Naive thymus-derived CD4-positive, alpha-beta T cell (primary cell): ENCODE data around the gene RNF111. TPM values are rescaled to one million over a fixed set of nuclear protein-coding genes. Genes with fewer than 3 reads are reported as not detected.

Experiments
- ATAC-seq: fragments of 150-1000 bp; cut with Tn5 transposase; 2 replicates; pipeline ENCODE4 v1.10.0; 2021; ENCODE audit warnings: mild to moderate bottlenecking, moderate library complexity
- CTCF ChIA-PET: fragments of 350-600 bp; sonication (Branson Sonifier 250); formaldehyde crosslinking; loops from one replicate; lab custom pipeline; 2021; ENCODE audit warnings: antibody characterized with exemption; lab: Charles Lee
- POLR2A ChIA-PET: fragments of 350-600 bp; sonication (Branson Sonifier 250); formaldehyde crosslinking; loops from one replicate; lab custom pipeline; 2021; ENCODE audit warnings: antibody characterized with exemption, inconsistent platforms; lab: Charles Lee
- DNase-seq, 9 donors: peaks; one replicate each; pipeline versions ENCODE4 v3.0.0 to v3.0.0-alpha.2; 2020 to 2022; ENCODE audit warnings: mixed read lengths in 1 of 9
- H3K27ac ChIP-seq: one replicate; pipeline ENCODE4 v1.7.0; 2013; ENCODE audit warnings: mild to moderate bottlenecking, low read depth, low read length, moderate library complexity
- H3K27me3 ChIP-seq, 2 donors: one replicate each; pipeline ENCODE4 v1.7.0; 2013; ENCODE audit warnings: low read length in 2 of 2, mild to moderate bottlenecking in 2 of 2, moderate library complexity in 2 of 2; ENCODE audit not compliant: control insufficient read depth in 2 of 2, insufficient read depth in 2 of 2
- H3K36me3 ChIP-seq, 3 experiments: 1 replicate in 2 of 3; 2 replicates in 1 of 3; pipeline ENCODE4 v1.7.0; 2013; ENCODE audit warnings: low read length in 3 of 3, mild to moderate bottlenecking in 3 of 3, moderate library complexity in 1 of 3; ENCODE audit not compliant: insufficient read depth in 3 of 3, control insufficient read depth in 2 of 3
- H3K4me1 ChIP-seq, 2 donors: one replicate each; pipeline ENCODE4 v1.7.0; 2013; ENCODE audit warnings: low read length in 2 of 2, mild to moderate bottlenecking in 2 of 2, moderate library complexity in 1 of 2; ENCODE audit not compliant: control insufficient read depth in 2 of 2, insufficient read depth in 2 of 2
- H3K4me3 ChIP-seq: 2 replicates; pipeline ENCODE4 v1.7.0; 2013; ENCODE audit warnings: mild to moderate bottlenecking, low read length
- H3K9me3 ChIP-seq, 3 experiments: 1 replicate in 2 of 3; 2 replicates in 1 of 3; pipeline ENCODE4 v1.7.0; 2013; ENCODE audit warnings: low read length in 3 of 3; ENCODE audit not compliant: control insufficient read depth in 2 of 3
- H3K27ac Mint-ChIP-seq, 9 donors: one replicate each; pipeline ENCODE4 v1.8.0; 2020 to 2022; ENCODE audit warnings: mixed read lengths in 9 of 9, mild to moderate bottlenecking in 8 of 9, moderate library complexity in 5 of 9, inconsistent platforms in 2 of 9
- H3K27me3 Mint-ChIP-seq, 5 donors: one replicate each; pipeline ENCODE4 v1.8.0; 2021 to 2022; ENCODE audit warnings: mixed read lengths in 5 of 5, mild to moderate bottlenecking in 1 of 5
- H3K36me3 Mint-ChIP-seq, 5 donors: one replicate each; pipeline ENCODE4 v1.8.0; 2020 to 2022; ENCODE audit warnings: mixed read lengths in 5 of 5, mild to moderate bottlenecking in 3 of 5, inconsistent platforms in 1 of 5
- H3K4me1 Mint-ChIP-seq, 7 donors: one replicate each; pipeline ENCODE4 v1.8.0; 2020 to 2022; ENCODE audit warnings: mixed read lengths in 7 of 7, mild to moderate bottlenecking in 3 of 7, inconsistent platforms in 1 of 7
- H3K4me3 Mint-ChIP-seq, 10 donors: one replicate each; pipeline ENCODE4 v1.8.0; 2020 to 2022; ENCODE audit warnings: mild to moderate bottlenecking in 10 of 10, mixed read lengths in 10 of 10, moderate library complexity in 6 of 10, inconsistent platforms in 2 of 10
- H3K9me3 Mint-ChIP-seq, 11 donors: one replicate each; pipeline ENCODE4 v1.8.0; 2020 to 2022; ENCODE audit warnings: mixed read lengths in 11 of 11, mild to moderate bottlenecking in 4 of 11, inconsistent platforms in 1 of 11, moderate library complexity in 1 of 11
- intact Hi-C, 2 donors: fragments of 100-400 bp; cut with micrococcal nuclease; formaldehyde crosslinking; loops; one replicate each; pipeline ENCODE4 v1.15.1; 2023
- polyA plus RNA-seq, 2 donors: library from polyadenylated mRNA; unstranded; fragments of 300-500 nt; fragmentation: Illumina TruSeq; gene quantifications; one replicate each; pipeline ENCODE4 v1.2.3, GENCODE V29; 2021
- total RNA-seq, 6 experiments: library from RNA in 5 of 6; stranded (reverse) in 5 of 6; gene quantifications; 1 replicate in 5 of 6; 2 replicates in 1 of 6; pipeline ENCODE4 v1.2.3 and lab custom pipeline; 2021 to 2026

RNF111 gene
- total and polyA plus RNA-seq, 7 experiments from 2014 or later: 16.1 to 61.1 (median 51.2) TPM

DNA sequence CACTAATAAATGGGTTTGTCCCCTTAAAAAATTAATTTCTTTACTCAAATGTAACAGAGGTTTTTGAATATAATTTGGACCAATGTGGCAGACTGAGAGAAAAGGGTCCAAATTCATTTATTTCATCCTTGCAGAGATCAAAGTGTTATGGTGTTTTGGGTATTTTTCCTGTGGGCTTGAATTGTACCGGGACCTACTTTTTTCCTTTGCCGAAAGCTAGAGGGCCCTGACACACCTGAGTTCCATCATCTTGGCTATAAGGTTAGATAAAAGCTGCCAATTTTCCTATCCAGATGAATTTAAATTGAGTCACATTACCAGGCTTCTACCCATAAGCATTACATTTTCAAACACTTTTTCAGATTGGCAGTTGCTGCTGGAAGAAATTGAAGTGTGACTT is 118.4 kb downstream of the RNF111 start:
- Mint-ChIP-seq H3K27ac (peak overlapping the region in 4 of 9 donors; percentile 22 to 100 (median 72)), H3K9me3 (no peaks in the 10 kb centered on the region), H3K4me1 (peaks cover 8 to 51% (median 13%) of the 10 kb centered on the region in 7 donors), H3K36me3 (peaks cover 0 to 18% (median 0%) of the 10 kb centered on the region in 5 donors), H3K4me3 (peak overlapping the region; percentile 89 to 100 (median 93)), H3K27me3 (no peaks in the 10 kb centered on the region)
- Histone ChIP-seq H3K4me3 (no peak overlapping the region), H3K27me3 (no peaks in the 10 kb centered on the region), H3K4me1 (peaks cover 7 to 11% of the 10 kb centered on the region in 2 donors), H3K9me3 (no peaks in the 10 kb centered on the region), H3K36me3 (no peaks in the 10 kb centered on the region), H3K27ac (no peak overlapping the region)
- CTCF ChIA-PET: no interaction called here
- POLR2A ChIA-PET: no interaction called here
- ATAC-seq (no peak), DNase-seq (no peak)
- intact Hi-C loops: loop anchor here (1.0 to 10.0 kb wide), 5 partner anchors 119 to 579 kb away; partner anchors contain the start of genes RNF111 (in 2 of the 2), BNIP2 (in 1 of the 2) and SLTM (in 1 of the 2)

DNA sequence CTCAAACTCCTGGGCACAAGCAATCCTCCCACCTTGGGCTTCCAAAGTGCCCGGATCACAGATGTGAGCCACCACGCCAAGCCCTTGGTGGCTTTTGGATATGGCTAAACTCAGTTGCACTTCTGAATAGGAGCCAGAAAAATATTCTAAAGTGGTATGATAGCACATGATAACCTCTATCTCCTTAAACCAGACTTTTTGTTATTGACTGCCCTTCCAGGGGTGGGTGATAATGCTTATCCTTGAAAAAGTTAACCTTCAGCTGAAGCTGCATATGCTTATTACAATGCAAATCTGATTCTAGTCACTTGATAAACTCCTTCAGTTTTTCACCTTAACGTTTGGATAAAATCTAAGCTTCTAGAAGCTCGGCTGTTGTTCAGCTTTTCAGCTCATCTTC is 123.8 kb downstream of the RNF111 start:
- H3K36me3 ChIP-seq: no peaks in the 10 kb centered on the region
- no peak for ATAC-seq
- intact Hi-C loops: no loop called here
- no peaks in the 10 kb centered on the region for H3K9me3 Mint-ChIP-seq
- no peaks in the 10 kb centered on the region for H3K27me3 Mint-ChIP-seq
- H3K9me3 ChIP-seq: no peaks in the 10 kb centered on the region
- H3K4me3 ChIP-seq: no peak overlapping the region
- ChIA-PET POLR2A (interaction anchor here (0.6 kb wide), 1 partner anchor 72 kb away, joined by 3 read pairs; no protein-coding TSS in a partner anchor), CTCF (interaction anchor here (0.6 kb wide), 2 partner anchors 11 to 861 kb away, joined by 3 to 4 read pairs; no protein-coding TSS in a partner anchor)
- no peak for DNase-seq
- H3K27ac Mint-ChIP-seq: no peak overlapping the region
- no peaks in the 10 kb centered on the region for H3K4me1 ChIP-seq
- H3K4me1 Mint-ChIP-seq: peaks cover 0 to 44% (median 0%) of the 10 kb centered on the region in 7 donors
- H3K27me3 ChIP-seq: no peaks in the 10 kb centered on the region
- peaks cover 0 to 30% (median 0%) of the 10 kb centered on the region in 5 donors for H3K36me3 Mint-ChIP-seq
- no peak overlapping the region for H3K27ac ChIP-seq
- H3K4me3 Mint-ChIP-seq: no peak overlapping the region

DNA sequence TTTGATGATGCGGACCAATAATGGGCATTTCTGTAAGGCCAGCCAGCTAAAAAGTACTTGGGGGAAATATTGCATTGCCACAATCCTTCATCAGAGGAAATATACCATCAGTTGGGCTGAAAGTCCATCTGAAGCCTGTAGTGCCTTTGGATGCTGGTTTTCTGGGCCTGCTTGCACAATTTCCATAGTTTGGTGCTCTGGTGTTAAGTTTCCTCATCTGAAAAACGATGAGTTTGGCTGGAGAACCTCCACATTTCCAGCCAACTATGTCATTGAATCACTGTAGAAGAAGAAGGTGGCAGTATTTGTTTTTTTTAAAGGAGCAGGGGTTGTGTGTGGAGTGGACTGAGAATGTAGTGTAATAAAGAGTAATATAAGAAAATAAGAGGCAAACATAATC is 127.6 kb downstream of the RNF111 start:
- CTCF ChIA-PET: interaction anchor here (0.7 kb wide), 1 partner anchor 186 kb away, joined by 3 read pairs; no protein-coding TSS in a partner anchor
- Mint-ChIP-seq H3K4me3 (no peak overlapping the region), H3K27me3 (no peaks in the 10 kb centered on the region), H3K9me3 (no peaks in the 10 kb centered on the region), H3K36me3 (peaks cover 0 to 38% (median 0%) of the 10 kb centered on the region in 5 donors), H3K4me1 (peaks cover 0 to 23% (median 0%) of the 10 kb centered on the region in 7 donors), H3K27ac (peak overlapping the region in 1 of 9 donors; percentile 34)
- intact Hi-C loops: no loop called here
- no peaks in the 10 kb centered on the region for H3K9me3 ChIP-seq
- ATAC-seq: no peak
- no peaks in the 10 kb centered on the region for H3K27me3 ChIP-seq
- no peaks in the 10 kb centered on the region for H3K36me3 ChIP-seq
- no peaks in the 10 kb centered on the region for H3K4me1 ChIP-seq
- DNase-seq: no peak
- no peak overlapping the region for H3K27ac ChIP-seq
- no peak overlapping the region for H3K4me3 ChIP-seq
- POLR2A ChIA-PET: no interaction called here

DNA sequence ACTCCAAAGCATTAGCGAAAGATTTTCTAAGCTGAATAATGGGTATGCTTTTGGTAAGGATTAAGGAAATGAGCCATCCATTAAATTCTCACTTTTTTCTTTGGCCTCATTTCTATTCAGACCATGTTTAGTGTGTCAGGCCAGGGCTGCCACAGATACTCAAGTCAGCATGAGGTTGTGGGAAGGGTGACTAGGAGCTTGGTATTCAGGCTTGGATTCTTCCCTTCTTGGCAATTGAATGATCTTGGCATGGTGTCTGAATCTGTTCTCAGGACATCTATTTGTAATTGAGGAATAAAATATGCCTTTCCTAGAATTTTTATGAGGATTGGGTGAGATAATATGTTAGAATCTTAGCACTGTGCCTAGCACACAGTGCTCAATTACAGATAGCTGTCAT is 128.7 kb downstream of the RNF111 start:
- POLR2A ChIA-PET: no interaction called here

DNA sequence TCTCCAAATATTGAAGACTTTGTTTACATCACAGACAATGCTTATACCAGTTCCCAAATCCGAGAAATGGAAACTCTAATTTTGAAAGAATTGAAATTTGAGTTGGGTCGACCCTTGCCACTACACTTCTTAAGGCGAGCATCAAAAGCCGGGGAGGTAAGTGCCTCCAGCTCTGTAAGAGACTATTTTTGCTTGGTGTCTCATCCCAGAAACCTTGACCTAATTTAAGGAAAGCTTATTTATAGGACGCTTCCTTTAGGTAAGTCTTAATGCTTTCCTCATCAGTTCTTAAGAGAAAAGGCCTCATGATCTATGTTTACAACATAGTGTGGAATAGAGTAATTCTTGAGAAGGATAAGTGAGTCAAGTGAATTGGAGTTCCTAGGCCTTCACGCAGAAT is 129.3 kb downstream of the RNF111 start:
- Mint-ChIP-seq H3K27ac (no peak overlapping the region), H3K9me3 (no peaks in the 10 kb centered on the region), H3K4me3 (no peak overlapping the region), H3K36me3 (peaks cover 0 to 40% (median 0%) of the 10 kb centered on the region in 5 donors), H3K27me3 (no peaks in the 10 kb centered on the region), H3K4me1 (peaks cover 0 to 17% (median 0%) of the 10 kb centered on the region in 7 donors)
- ATAC-seq: no peak
- Histone ChIP-seq H3K27me3 (no peaks in the 10 kb centered on the region), H3K9me3 (no peaks in the 10 kb centered on the region), H3K27ac (no peak overlapping the region), H3K4me3 (no peak overlapping the region), H3K36me3 (no peaks in the 10 kb centered on the region), H3K4me1 (no peaks in the 10 kb centered on the region)
- intact Hi-C loops: no loop called here
- ChIA-PET CTCF (interaction anchor here (0.9 kb wide), 1 partner anchor 10 kb away, joined by 3 read pairs; no protein-coding TSS in a partner anchor), POLR2A (interaction anchor here (0.6 kb wide), 1 partner anchor 8 kb away, joined by 3 read pairs; no protein-coding TSS in a partner anchor)
- no peak for DNase-seq

More for the DNA sequence above, 128.7 kb downstream of the RNF111 start:
- no peak for ATAC-seq
- peaks cover 0 to 40% (median 0%) of the 10 kb centered on the region in 5 donors for H3K36me3 Mint-ChIP-seq
- H3K27ac ChIP-seq: no peak overlapping the region
- H3K4me3 ChIP-seq: no peak overlapping the region
- no peaks in the 10 kb centered on the region for H3K4me1 ChIP-seq
- no peaks in the 10 kb centered on the region for H3K36me3 ChIP-seq
- no peaks in the 10 kb centered on the region for H3K27me3 Mint-ChIP-seq
- no peak overlapping the region for H3K27ac Mint-ChIP-seq
- no peaks in the 10 kb centered on the region for H3K27me3 ChIP-seq
- no peaks in the 10 kb centered on the region for H3K9me3 Mint-ChIP-seq
- H3K4me1 Mint-ChIP-seq: peaks cover 0 to 17% (median 0%) of the 10 kb centered on the region in 7 donors
- no peaks in the 10 kb centered on the region for H3K9me3 ChIP-seq
- CTCF ChIA-PET: no interaction called here
- no peak for DNase-seq
- no peak overlapping the region for H3K4me3 Mint-ChIP-seq
- intact Hi-C loops: no loop called here

DNA sequence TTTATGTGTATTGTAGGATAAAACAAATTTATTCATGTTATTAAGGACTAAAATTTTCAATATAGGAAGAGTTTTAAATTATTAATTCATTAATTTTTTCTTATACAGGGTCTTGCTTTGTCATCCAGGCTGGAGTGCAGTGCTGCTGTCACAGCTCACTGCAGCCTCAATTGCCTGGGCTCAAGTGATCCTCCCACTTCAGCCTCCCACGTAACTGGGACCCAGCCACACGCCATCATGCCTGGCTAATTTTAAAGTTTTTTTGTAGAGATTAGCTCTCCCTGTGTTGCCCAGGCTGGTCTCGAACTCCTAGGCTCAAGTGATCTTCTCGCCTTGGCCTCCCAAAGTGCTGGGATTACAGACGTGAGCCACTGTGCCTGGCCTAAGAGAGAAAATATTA is 132.2 kb downstream of the RNF111 start:
- intact Hi-C loops: no loop called here
- Mint-ChIP-seq H3K4me3 (no peak overlapping the region), H3K36me3 (peaks cover 0 to 53% (median 0%) of the 10 kb centered on the region in 5 donors), H3K9me3 (no peaks in the 10 kb centered on the region), H3K27ac (no peak overlapping the region), H3K4me1 (peaks cover 0 to 11% (median 0%) of the 10 kb centered on the region in 7 donors), H3K27me3 (no peaks in the 10 kb centered on the region)
- ChIA-PET POLR2A (no interaction called here), CTCF (no interaction called here)
- no peak overlapping the region for H3K27ac ChIP-seq
- H3K4me3 ChIP-seq: no peak overlapping the region
- no peaks in the 10 kb centered on the region for H3K36me3 ChIP-seq
- no peaks in the 10 kb centered on the region for H3K4me1 ChIP-seq
- no peak for DNase-seq
- no peak for ATAC-seq
- no peaks in the 10 kb centered on the region for H3K9me3 ChIP-seq
- no peaks in the 10 kb centered on the region for H3K27me3 ChIP-seq

DNA sequence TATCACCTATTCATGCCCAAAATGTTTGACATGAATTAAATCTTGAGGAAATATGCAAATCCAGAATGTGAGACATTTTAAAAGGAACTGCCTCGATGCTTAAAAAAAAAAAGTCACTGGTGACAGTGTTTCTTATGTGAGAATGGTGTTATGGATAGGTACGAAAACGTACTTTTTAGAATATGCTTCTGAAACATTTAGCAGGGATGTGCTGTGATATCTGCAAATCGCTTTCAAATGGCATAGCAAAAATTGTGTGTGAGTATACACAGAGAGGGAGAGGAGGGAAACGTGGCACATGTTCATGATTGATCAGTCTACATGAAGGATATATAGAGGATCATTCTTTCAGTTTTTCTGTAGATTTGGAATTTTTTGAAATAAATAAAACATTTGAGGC is 133.5 kb downstream of the RNF111 start:
- DNase-seq: no peak

More for the DNA sequence above, 133.5 kb downstream of the RNF111 start:
- no peak overlapping the region for H3K27ac ChIP-seq
- H3K27me3 ChIP-seq: no peaks in the 10 kb centered on the region
- H3K4me3 Mint-ChIP-seq: no peak overlapping the region
- ChIA-PET POLR2A (no interaction called here), CTCF (no interaction called here)
- intact Hi-C loops: no loop called here
- H3K9me3 ChIP-seq: no peaks in the 10 kb centered on the region
- H3K4me1 ChIP-seq: no peaks in the 10 kb centered on the region
- no peak overlapping the region for H3K27ac Mint-ChIP-seq
- H3K9me3 Mint-ChIP-seq: peaks cover 0 to under 1% (median 0%) of the 10 kb centered on the region in 11 donors
- no peaks in the 10 kb centered on the region for H3K36me3 ChIP-seq
- no peak for ATAC-seq
- no peaks in the 10 kb centered on the region for H3K27me3 Mint-ChIP-seq
- peaks cover 0 to 11% (median 0%) of the 10 kb centered on the region in 7 donors for H3K4me1 Mint-ChIP-seq
- H3K36me3 Mint-ChIP-seq: peaks cover 0 to 58% (median 0%) of the 10 kb centered on the region in 5 donors
- H3K4me3 ChIP-seq: no peak overlapping the region
